ENCODE measurements around the gene RAI14.

Gene RAI14

GRCh38 chr5:34831303-34831702 is 175.2 kb downstream of the RAI14 start:
- no peak for DNase-seq

- DNase-seq = no peak
Measured at GRCh38 chr5:34832568-34832967, 176.4 kb downstream of the RAI14 start.

DNA sequence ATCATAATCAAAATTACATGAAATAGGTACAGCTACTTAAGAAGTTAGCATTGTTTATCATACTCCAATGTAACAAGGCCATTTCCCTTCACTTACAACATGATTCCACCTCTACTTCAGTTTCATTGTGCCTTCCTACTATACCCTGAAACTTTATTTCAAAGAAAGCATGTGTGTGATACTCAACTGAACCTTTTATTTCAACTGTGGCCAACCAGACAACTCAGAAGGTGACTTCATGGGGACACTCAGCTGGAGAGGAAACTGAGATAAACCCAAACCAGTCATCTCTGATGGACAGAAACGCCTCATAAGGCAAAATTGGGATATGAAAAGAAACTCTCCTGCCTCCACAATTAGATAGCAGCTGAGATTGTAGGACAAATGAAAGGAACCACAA is 177.0 kb downstream of the RAI14 start:
- no peak for DNase-seq

DNA sequence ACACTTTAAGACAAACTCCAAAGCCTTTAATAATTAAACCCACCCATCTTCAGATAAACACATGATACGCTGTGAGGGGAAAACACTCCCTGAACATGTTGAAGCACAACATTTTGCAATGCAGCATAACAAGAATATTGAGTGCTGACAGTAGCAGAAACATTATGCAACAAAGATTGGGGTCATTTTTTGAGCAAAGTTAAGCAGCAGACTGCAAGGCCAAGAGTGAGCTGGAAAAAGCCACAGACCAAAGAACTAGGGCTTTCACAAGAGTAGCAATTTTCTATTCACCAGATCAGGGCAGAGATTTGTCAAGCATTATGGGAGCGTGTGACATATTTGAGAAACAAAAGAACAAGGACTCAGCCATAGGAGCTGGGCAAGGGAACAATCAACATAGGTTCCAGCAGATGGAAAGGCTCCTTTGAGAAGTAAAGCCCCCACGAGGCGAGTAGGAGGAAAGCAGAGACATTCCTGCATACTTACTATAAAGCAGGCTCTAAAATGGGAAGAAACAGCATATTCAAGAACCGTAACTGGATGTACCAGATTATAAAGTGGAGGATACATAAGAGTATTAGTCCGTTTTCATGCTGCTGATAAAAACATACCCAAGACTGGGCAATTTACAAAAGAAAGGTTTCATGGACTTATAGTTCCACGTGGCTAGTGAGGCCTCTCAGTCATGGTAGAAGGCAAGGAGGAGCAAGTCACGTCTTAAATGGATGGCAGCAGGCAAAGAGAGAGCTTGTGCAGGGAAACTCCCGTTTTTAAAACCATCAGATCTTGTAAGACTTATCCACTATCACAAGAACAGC is 178.1 kb downstream of the RAI14 start:
- DNase-seq = no peak

DNA sequence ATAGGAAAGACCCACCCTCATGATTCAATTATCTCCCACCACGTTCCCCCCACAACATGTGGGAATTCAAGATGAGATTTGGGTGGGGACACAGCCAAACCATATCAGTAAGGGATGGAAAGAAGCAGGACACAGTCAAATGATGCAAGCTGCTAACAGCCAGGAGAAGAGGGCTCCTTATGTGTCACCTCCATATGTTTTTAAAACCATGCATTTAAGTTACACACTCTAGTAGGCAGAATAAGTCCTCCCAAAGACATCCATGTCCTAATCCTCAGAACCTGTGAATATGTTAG is 178.6 kb downstream of the RAI14 start:
- no peak for DNase-seq

DNA sequence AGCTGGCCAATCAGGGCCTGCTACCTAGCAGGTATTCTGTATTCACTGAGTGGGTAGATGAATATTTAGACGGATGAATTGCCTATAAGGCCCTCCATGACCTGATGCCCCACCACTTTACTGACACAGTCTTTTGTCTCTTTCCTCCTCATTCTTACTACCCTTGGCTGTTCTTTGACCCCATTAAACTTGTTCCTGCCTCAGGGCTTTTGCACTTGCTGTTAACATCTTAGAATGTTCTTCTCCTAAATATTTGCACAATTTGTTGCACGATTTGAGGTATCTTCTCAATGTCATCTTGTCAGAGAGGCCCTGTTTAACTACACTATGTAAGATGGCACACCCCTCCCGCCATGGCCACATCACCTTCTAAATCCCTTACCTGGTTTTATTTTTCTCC is 179.5 kb downstream of the RAI14 start:
- no peak for DNase-seq

DNA sequence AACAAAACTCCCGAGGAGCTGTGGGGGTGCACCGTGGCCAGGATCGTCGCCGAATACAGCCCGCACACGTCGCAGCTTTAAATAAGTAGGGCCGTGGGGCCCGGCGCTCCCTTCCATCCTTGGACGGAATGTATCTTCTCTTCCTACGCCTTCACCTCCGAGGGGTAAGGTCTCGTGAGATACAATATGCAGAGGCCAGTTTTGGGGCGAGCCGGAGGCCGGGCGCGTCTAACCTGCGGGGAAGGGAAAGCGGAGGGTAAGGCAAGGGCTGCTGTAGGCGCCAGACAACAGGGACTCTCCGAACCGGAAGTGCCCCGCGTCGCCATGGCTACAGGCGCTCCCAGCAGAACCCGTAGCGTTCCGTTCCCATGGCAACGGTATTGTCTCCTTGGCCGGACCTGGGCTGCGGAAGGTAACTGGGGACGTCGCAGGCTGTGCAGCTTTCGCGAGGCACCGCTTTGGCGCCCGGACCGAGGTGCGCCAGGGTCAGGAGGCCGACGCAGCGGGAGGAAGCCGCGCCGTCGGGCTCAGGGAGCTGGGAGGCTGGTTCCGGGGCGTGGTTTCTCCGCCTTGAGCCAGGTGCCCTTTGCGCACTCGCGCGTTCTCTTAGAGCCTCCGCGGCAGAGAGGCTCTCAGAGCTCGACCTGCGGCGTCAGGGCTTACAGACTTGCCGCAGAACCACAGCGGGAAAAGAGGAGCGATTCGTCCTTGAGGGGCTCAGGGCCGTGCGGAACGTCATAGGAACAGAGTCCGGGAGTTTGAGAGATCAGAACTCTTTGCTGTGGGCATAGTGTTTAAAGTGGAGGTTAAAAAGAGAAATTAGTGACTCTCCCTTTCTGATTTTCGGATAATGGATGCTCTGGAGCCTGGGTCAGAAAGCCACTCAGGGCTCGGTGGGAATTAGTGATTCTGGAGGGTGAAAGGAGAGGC is 182.9 kb downstream of the RAI14 start, which contains the start of gene TTC23L:
TSS of gene TTC23L (plus strand) at position 380 of the 930 bp plus-strand sequence. CDS start 1,508 bp downstream, outside the sequence.
- DNase-seq = peak; percentile 79

DNA sequence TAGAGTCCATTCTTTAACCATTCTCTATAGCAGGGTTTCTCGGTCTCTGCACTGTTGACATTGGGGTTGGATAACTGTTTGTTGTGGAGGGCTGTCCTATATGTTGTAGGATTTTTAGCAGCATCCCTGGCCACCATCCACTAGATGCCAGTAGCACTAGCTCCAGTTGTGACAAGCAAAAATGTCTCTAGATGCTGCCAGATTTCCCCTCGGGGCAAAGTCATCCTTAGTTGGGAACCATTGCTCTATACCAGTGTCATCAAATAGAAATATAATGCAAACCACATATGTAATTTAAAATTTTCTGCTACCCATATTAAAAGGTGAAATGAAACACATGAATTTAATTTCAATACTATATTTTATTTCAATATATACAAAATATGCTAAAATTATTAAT is 185.7 kb downstream of the RAI14 start:
- DNase-seq = no peak

- no peak for DNase-seq
Measured at GRCh38 chr5:34842554-34842953, 186.4 kb downstream of the RAI14 start.

GRCh38 chr5:34843497-34843896 is 187.4 kb downstream of the RAI14 start:
- DNase-seq = no peak

DNA sequence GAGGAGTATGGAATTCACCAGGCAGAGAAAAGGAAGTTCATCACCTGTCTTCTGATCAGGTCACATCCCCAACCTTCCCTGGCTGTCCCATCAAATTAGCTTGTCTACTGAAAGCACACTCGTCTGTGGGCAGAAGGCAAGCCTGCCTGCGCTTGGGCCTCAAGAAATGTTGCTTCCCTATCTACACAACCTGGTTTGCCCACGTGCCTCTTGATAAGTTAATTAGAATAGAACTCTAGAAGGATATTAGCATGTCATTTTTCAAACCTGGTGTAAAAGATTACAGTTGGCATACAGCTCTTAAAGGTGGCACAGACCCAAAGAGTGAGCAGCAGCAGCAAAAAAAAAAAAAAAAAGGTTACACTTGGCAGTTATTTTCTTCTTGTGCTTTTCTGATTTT is 188.0 kb downstream of the RAI14 start:
- DNase-seq = no peak

GRCh38 chr5:34844999-34845398 is 188.9 kb downstream of the RAI14 start:
- no peak for DNase-seq

DNA sequence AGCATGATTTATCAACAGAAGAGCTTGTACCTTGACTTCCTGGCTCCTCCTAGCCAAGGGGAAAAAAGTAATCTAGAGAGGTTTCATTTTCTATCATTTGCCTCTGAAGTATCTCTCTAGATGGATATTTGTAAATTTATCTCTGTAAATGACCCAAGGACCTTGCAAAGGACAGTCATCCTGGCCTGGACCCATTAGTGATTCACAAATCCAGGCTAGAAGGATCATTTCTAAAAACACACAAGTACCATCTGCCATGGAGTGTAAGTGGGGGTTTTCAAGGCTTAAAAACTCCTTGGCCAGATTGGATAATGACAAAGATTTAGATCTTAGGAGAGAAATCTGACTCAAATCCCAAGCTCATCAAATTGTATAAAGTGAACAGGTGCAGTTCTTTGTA is 190.9 kb downstream of the RAI14 start:
- no peak for DNase-seq

DNA sequence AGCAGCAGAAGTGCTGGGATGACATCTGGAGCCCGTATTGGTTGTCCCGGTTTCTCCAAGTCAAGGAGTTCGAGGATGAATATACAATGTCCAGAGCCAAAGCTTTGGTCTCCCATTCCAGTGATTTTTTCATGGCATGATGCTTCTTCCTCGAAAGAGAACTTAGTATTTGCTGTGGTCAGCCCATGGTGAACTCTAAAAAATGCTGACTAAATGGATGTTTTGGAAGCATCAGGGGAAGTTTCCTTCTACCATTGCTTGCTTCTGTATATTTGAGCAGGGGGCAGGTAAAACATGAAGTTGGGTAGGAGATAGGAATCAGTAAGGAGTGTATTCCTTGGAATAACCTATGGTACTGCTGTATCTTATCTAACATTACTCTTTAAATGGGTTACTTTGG is 191.4 kb downstream of the RAI14 start:
- DNase-seq = no peak

DNA sequence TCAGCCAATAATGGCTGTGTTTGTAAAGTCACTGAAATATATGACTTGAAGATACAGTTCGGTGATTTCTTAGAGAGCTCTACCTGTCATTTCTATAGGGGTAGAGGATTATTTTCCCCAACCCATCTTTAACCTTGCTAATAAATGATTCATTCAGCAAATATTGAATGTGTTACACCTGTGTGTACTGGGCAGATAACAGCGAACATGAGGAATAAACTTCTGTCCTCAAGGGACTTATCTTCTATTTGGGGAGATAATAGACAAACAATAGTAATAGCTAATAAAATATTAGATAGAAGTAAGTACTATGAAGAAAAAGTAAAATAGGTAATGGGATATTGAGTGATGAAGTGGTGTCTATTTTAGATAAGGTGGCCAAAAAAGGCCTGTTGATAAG is 192.1 kb downstream of the RAI14 start:
- no peak for DNase-seq

GRCh38 chr5:34849253-34849652 is 193.1 kb downstream of the RAI14 start:
- DNase-seq = no peak

GRCh38 chr5:34854459-34855174 is 198.5 kb downstream of the RAI14 start:
- no peak for DNase-seq

DNA sequence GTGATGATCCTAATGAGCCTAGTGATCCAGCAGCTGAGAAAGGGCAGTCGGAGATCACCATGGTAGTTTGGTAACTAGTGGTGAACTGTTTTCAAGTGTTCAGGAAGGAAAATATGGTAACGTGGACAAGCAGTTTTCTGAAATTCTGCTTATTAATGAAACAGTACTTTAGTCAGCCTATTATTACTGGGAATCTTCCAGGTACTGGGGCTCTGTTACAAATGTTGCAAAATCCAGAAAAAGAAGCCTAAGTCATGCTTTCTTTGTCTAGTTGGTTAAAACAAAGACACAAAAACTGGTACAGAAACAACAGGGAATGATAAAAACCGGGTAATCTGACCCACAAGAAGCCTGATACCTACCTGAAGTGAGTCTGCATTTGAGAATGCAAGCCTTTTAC is 201.0 kb downstream of the RAI14 start:
- DNase-seq = no peak

DNA sequence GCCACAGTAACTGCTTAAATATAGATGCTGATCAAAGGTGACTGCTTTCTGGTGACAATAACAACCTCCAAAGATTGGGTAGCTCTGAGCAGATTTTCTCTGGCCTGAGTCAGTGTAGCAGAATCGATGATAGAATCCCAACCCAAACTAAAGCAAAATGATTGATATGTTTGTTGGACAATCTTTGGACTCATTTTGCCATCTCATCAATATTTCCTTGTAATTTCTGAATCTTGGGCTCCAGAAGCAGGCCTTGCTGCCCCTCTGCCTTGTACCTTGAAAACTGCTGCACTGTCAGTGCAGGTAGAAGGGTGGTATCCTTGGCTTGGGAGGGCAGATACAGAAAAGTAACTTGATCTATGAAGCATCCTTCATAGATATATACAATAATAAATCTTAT is 201.8 kb downstream of the RAI14 start:
- DNase-seq = no peak

DNA sequence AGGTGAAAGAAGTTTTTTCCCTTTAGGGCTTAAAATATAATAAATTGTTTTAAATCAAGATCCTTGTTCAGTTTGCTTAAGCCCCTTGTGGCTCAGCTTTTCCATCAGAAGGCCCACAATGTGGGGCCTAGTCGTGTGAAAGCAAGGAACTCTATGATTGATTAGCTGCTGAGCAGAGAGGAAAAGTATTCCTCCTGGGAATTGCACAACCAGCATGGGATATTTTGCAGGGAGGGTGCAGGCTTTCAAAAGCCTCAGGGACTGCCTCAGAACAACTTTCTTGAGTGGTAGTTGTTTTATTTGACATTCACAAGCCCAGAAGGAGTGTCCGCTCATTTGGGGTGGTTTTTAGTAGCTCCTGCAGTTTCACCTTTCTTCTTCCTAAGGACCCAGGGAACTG is 202.7 kb downstream of the RAI14 start:
- no peak for DNase-seq

DNA sequence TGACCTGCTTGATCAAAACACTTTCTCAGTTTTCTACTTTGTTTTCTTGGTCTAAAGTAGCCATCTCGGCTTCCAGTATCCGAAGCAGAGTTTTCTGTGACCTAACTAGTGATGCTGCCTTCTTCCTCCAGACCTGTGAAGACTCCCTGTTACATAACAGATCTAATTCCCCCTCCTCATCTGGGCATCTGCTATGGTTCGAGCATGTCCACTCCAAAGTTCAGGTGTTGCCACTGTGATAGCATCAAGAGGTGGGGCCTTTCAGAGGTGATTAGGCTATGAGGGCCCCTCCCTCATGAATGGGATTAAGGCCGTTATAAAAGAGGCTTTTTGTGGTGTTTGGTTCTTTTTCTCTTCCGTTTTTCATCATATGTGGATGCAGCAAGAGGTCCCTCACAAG is 203.1 kb downstream of the RAI14 start:
- no peak for DNase-seq

GRCh38 chr5:34863946-34864345 is 207.8 kb downstream of the RAI14 start:
- no peak for DNase-seq

DNA sequence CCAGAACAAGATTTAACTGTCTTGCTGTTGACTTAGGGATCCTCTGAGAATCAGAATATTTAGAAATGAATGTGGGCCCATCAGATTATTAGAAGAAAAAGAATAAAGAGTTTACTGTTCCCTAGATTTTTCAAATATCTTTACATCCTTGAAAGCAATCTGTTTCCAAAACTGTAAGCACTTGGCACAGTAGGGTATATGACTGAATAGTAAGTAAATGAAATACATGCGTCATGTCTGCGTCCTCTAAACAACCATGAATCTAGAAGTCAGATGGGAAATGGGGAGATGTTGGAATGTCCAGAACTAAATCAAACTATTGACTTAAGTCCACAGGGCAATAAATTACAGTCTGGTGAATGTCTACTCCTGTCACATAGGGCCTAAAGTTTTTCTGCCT is 209.0 kb downstream of the RAI14 start:
- DNase-seq = no peak

Data from DMS 273 treated with DMSO at 0.1 percent for 48 hours (cell line).